ENCODE data around the gene DDO. TPM values are rescaled to one million over a fixed set of nuclear protein-coding genes. Genes with fewer than 3 reads are reported as not detected.

DDO gene
- total and polyA plus RNA-seq, 9 of the 15 experiments (the other 6 are each of a cell fraction or from before 2014, with no cell fraction given), result not detected

DNA sequence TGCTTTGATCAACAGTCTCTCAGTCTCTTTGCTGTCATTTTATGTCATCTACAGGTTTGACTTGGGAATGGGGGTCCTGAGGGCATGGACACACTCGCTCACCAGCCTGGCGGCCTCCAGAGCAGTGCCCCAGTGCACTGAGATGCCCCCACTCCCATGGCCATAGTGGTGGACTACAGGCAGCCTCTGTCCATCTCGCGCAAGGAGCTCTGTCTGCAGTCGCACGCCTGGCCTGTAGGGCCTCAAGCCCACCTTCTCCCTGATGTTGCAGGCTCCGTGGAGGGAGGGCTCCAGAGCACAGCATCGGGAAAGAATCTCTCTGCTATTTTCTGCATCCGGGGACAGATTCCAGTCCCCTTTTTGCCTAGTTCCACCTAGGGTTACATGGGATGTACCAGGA lies 22.6 kb downstream of the DDO start:
- ATAC-seq, result peak; percentile 70; the same call in 2 of the 3 replicates
- Histone ChIP-seq H2AFZ (ENCODE audit: low read depth, low read length) (no peak overlapping the region), H3K4me1 (replicated peaks in 1 of 2; ENCODE audit: control insufficient read depth in 2 of 2, insufficient read depth in 2 of 2, low read length in 2 of 2) (peaks cover 0 to 3% of the 10 kb centered on the region in 2 experiments; a peak in 2 of 5 replicates), H3K79me2 (ENCODE audit: control insufficient read depth, insufficient read depth, low read length) (no peaks in the 10 kb centered on the region), H3K36me3 (ENCODE audit: control insufficient read depth, insufficient read depth, low read length) (no peaks in the 10 kb centered on the region), H3K27me3 (ENCODE audit: control insufficient read depth in 2 of 2, insufficient read depth in 2 of 2, low read length in 2 of 2) (peaks cover 0 to 17% of the 10 kb centered on the region in 2 experiments; a peak in 2 of 5 replicates), H3K4me3 (no peak overlapping the region), H3K9ac (ENCODE audit: insufficient read depth in 1 of 2, low read depth in 2 of 2, low read length in 2 of 2) (no peak overlapping the region), H3K9me3 (replicated peaks; ENCODE audit: control insufficient read depth, insufficient read depth, low read depth, low read length) (no peaks in the 10 kb centered on the region), H3K27ac (ENCODE audit: extremely low read depth, low read depth, low read length) (no peak overlapping the region), H3K9me1 (ENCODE audit: control insufficient read depth, insufficient read depth, low read length) (no peaks in the 10 kb centered on the region), H3K4me2 (ENCODE audit: insufficient read depth, low read length) (no peak overlapping the region), H4K20me1 (replicated peaks; ENCODE audit: control insufficient read depth, insufficient read depth, low read length) (no peaks in the 10 kb centered on the region)
- intact Hi-C loops (cut with micrococcal nuclease), result loop anchor here (5.0 to 10.0 kb wide), 3 partner anchors 355 to 865 kb away; no protein-coding TSS in a partner anchor
- no peak for FAIRE-seq
- DNase-seq (ENCODE audit: extremely low read depth in 1 of 4, low spot score in 3 of 4), result no peak
- in situ Hi-C loops (cut with MboI), result loop anchor here (5.0 to 25.0 kb wide), 4 partner anchors 218 to 855 kb away; partner anchors contain the start of gene WASF1
- POLR2A ChIA-PET, result interaction anchor here (0.6 kb wide), 1 partner anchor 497 kb away, joined by 3 read pairs; no protein-coding TSS in a partner anchor
- BruUV-seq (replicated peaks), result no TSS peak
- under 1% methylated on average over 9 of the region's 9 CpGs for WGBS (ENCODE audit: insufficient coverage, low coverage, missing lambda C conversion rate)
- CTCF ChIA-PET (ENCODE audit: low intra/inter-chr PET ratio), result interaction anchor here (1.4 kb wide), 1 partner anchor 688 kb away, joined by 4 read pairs; no protein-coding TSS in a partner anchor
- TF ChIP-seq ZNF239 (CRISPR knock-in tag; IDR thresholded peaks at IDR 0.05) (no peak), EZH2 (IDR thresholded peaks at IDR 0.05; ENCODE audit: borderline replicate concordance, low read depth, low read length) (no peak), TCFL5 (CRISPR knock-in tag; conservative IDR thresholded peaks at IDR 0.05) (no peak), TEAD2 (tag; IDR thresholded peaks at IDR 0.05) (no peak), DDX20 (tag; IDR thresholded peaks at IDR 0.05; ENCODE audit: low read depth) (no peak), ZNF518B (CRISPR knock-in tag; IDR thresholded peaks at IDR 0.05) (no peak), PURB (CRISPR knock-in tag; IDR thresholded peaks at IDR 0.05; ENCODE audit: low read depth) (no peak), IFI16 (CRISPR knock-in tag; IDR thresholded peaks at IDR 0.05) (no peak), ZNF3 (CRISPR knock-in tag; IDR thresholded peaks at IDR 0.05) (no peak), SRSF1 (IDR thresholded peaks at IDR 0.05; ENCODE audit: low read depth, low read length) (no peak), HMG20B (CRISPR knock-in tag; IDR thresholded peaks at IDR 0.05) (no peak)
- TF ChIP-seq, protein P1, sequence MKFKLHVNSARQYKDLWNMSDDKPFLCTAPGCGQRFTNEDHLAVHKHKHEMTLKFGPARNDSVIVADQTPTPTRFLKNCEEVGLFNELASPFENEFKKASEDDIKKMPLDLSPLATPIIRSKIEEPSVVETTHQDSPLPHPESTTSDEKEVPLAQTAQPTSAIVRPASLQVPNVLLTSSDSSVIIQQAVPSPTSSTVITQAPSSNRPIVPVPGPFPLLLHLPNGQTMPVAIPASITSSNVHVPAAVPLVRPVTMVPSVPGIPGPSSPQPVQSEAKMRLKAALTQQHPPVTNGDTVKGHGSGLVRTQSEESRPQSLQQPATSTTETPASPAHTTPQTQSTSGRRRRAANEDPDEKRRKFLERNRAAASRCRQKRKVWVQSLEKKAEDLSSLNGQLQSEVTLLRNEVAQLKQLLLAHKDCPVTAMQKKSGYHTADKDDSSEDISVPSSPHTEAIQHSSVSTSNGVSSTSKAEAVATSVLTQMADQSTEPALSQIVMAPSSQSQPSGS (CRISPR knock-in tag; IDR thresholded peaks at IDR 0.05), result no peak
- TF ChIP-seq, protein P2, sequence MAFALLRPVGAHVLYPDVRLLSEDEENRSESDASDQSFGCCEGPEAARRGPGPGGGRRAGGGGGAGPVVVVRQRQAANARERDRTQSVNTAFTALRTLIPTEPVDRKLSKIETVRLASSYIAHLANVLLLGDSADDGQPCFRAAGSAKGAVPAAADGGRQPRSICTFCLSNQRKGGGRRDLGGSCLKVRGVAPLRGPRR (CRISPR knock-in tag; IDR thresholded peaks at IDR 0.05), result no peak
